ENCODE results near the gene TSPEAR. TPM values are rescaled to one million over a fixed set of nuclear protein-coding genes. Genes with fewer than 3 reads are reported as not detected.

Gene TSPEAR
- total RNA-seq, 1 donor from 2014 or later = not detected

GRCh38 chr21:44626262-44626661 is 85.1 kb downstream of the TSPEAR start:
- Histone ChIP-seq H3K36me3 (ENCODE audit: control insufficient read depth, insufficient read depth, low read length) (no peaks in the 10 kb centered on the region), H3K4me3 (ENCODE audit: low read depth, low read length) (no peak overlapping the region), H3K27me3 (ENCODE audit: control insufficient read depth, insufficient read depth, low read length) (no peaks in the 10 kb centered on the region)
- TF ChIP-seq CTCF (IDR thresholded peaks at IDR 0.05; ENCODE audit: insufficient read depth, low read length, poor library complexity, severe bottlenecking) = no peak
- DNase-seq (ENCODE audit: low read depth) = no peak

- Histone ChIP-seq H3K36me3 (ENCODE audit: control insufficient read depth, insufficient read depth, low read length) (no peaks in the 10 kb centered on the region), H3K27me3 (ENCODE audit: control insufficient read depth, insufficient read depth, low read length) (no peaks in the 10 kb centered on the region), H3K4me3 (ENCODE audit: low read depth, low read length) (no peak overlapping the region)
- TF ChIP-seq CTCF (IDR thresholded peaks at IDR 0.05; ENCODE audit: insufficient read depth, low read length, poor library complexity, severe bottlenecking) = no peak
- no peak for DNase-seq (ENCODE audit: low read depth)
Measured at GRCh38 chr21:44625756-44626155, 85.6 kb downstream of the TSPEAR start.

GRCh38 chr21:44623575-44623974 is 87.8 kb downstream of the TSPEAR start:
- no peak for TF ChIP-seq CTCF (IDR thresholded peaks at IDR 0.05; ENCODE audit: insufficient read depth, low read length, poor library complexity, severe bottlenecking)
- no peaks in the 10 kb centered on the region for H3K27me3 ChIP-seq (ENCODE audit: control insufficient read depth, insufficient read depth, low read length)
- DNase-seq (ENCODE audit: low read depth) = no peak

GRCh38 chr21:44619886-44620285 is 91.5 kb downstream of the TSPEAR start:
- H3K4me3 ChIP-seq (ENCODE audit: low read depth, low read length) = no peak overlapping the region
- H3K27me3 ChIP-seq (ENCODE audit: control insufficient read depth, insufficient read depth, low read length) = peaks cover 6% of the 10 kb centered on the region
- TF ChIP-seq CTCF (IDR thresholded peaks at IDR 0.05; ENCODE audit: insufficient read depth, low read length, poor library complexity, severe bottlenecking) = no peak
- H3K36me3 ChIP-seq (ENCODE audit: control insufficient read depth, insufficient read depth, low read length) = no peaks in the 10 kb centered on the region
- DNase-seq (ENCODE audit: low read depth) = no peak

More at GRCh38 chr21:44623575-44623974, 87.8 kb downstream of the TSPEAR start:
- Histone ChIP-seq H3K4me3 (ENCODE audit: low read depth, low read length) (no peak overlapping the region), H3K36me3 (ENCODE audit: control insufficient read depth, insufficient read depth, low read length) (no peaks in the 10 kb centered on the region)

- no peak for TF ChIP-seq CTCF (IDR thresholded peaks at IDR 0.05; ENCODE audit: insufficient read depth, low read length, poor library complexity, severe bottlenecking)
- Histone ChIP-seq H3K27me3 (ENCODE audit: control insufficient read depth, insufficient read depth, low read length) (peaks cover 6% of the 10 kb centered on the region), H3K4me3 (ENCODE audit: low read depth, low read length) (no peak overlapping the region), H3K36me3 (ENCODE audit: control insufficient read depth, insufficient read depth, low read length) (no peaks in the 10 kb centered on the region)
- DNase-seq (ENCODE audit: low read depth) = no peak
Measured at GRCh38 chr21:44618909-44619308, 92.5 kb downstream of the TSPEAR start.

GRCh38 chr21:44618504-44618903 is 92.9 kb downstream of the TSPEAR start:
- DNase-seq (ENCODE audit: low read depth) = no peak
- peaks cover 6% of the 10 kb centered on the region for H3K27me3 ChIP-seq (ENCODE audit: control insufficient read depth, insufficient read depth, low read length)
- no peaks in the 10 kb centered on the region for H3K36me3 ChIP-seq (ENCODE audit: control insufficient read depth, insufficient read depth, low read length)
- TF ChIP-seq CTCF (IDR thresholded peaks at IDR 0.05; ENCODE audit: insufficient read depth, low read length, poor library complexity, severe bottlenecking) = no peak
- no peak overlapping the region for H3K4me3 ChIP-seq (ENCODE audit: low read depth, low read length)

All from kidney epithelial cell (primary cell).